GM10248 (cell line): ENCODE measurements around the gene SRXN1.

Experiments used
- CTCF ChIA-PET: fragments of 300-600 bp; sonication (Branson Sonifier 250); formaldehyde crosslinking; extraction: SDS; loops from one replicate; lab custom pipeline; 2021; ENCODE audit warnings: antibody characterized with exemption; lab: Yijun Ruan, JAX
- POLR2A ChIA-PET: fragments of 350-650 bp; sonication (Branson Sonifier 250); formaldehyde crosslinking; extraction: SDS; loops from one replicate; lab custom pipeline; 2020; ENCODE audit warnings: antibody characterized with exemption; lab: Yijun Ruan, JAX
- DNase-seq: peaks from one replicate; pipeline ENCODE4 v3.0.0; 2012; ENCODE audit errors: extremely low spot score
- CTCF ChIP-seq: IDR thresholded peaks from 2 replicates; pipeline ENCODE4 v1.5.1; 2012; ENCODE audit warnings: mild to moderate bottlenecking, low read depth; ENCODE audit errors: extremely low read depth, missing control alignments, control extremely low read depth

The SRXN1 gene

GRCh38 chr20:664576-664975 lies 11.6 kb upstream of the SRXN1 start:
- no peak for TF ChIP-seq CTCF
- ChIA-PET CTCF (interaction anchor here (1.1 to 7.9 kb wide), 6 partner anchors 14 to 96 kb away, joined by 3 to 69 read pairs (median 3); no protein-coding TSS in a partner anchor), POLR2A (no interaction called here)
- DNase-seq = no peak

- ChIA-PET POLR2A (no interaction called here), CTCF (interaction anchor here (1.1 to 7.9 kb wide), 5 partner anchors 14 to 97 kb away, joined by 3 to 69 read pairs (median 3); no protein-coding TSS in a partner anchor)
- DNase-seq = no peak
- no peak for TF ChIP-seq CTCF
Measured at GRCh38 chr20:664151-664550, 11.2 kb upstream of the SRXN1 start.

- ChIA-PET CTCF (interaction anchor here (1.1 to 7.9 kb wide), 3 partner anchors 16 to 97 kb away, joined by 3 to 69 read pairs (median 3); no protein-coding TSS in a partner anchor), POLR2A (no interaction called here)
- no peak for TF ChIP-seq CTCF
- DNase-seq = no peak
Measured at GRCh38 chr20:663315-664090, 10.5 kb upstream of the SRXN1 start.

GRCh38 chr20:662277-663192 lies 9.5 kb upstream of the SRXN1 start:
- ChIA-PET CTCF (interaction anchor here (7.9 kb wide), 1 partner anchor 15 kb away, joined by 69 read pairs; no protein-coding TSS in a partner anchor), POLR2A (no interaction called here)
- TF ChIP-seq CTCF = no peak
- no peak for DNase-seq

- CTCF ChIA-PET = interaction anchor here (2.2 kb wide), 1 partner anchor 15 kb away, joined by 13 read pairs; no protein-coding TSS in a partner anchor
- no peak for TF ChIP-seq CTCF
- no peak for DNase-seq
- POLR2A ChIA-PET = no interaction called here
Measured at GRCh38 chr20:661474-662270, 8.7 kb upstream of the SRXN1 start.
